Uterus (tissue), 4 donors: ENCODE data around the gene CAB39L. TPM values are rescaled to one million over a fixed set of nuclear protein-coding genes. Genes with fewer than 3 reads are reported as not detected.

ENCODE experiments used
- DNase-seq, 2 donors: peaks; one replicate each; pipeline ENCODE4 v3.0.0-alpha.2; 2019 to 2020
- H3K27ac ChIP-seq, 2 donors: fragments of 200-600 bp; sonication (generic); 1 replicate in 1 of 2; 2 replicates in 1 of 2; pipeline ENCODE4 v1.5.1; 2016 to 2018
- H3K27me3 ChIP-seq, 2 donors: fragments of 200-600 bp; sonication (generic); one replicate each; pipeline ENCODE4 v1.5.1; 2018 to 2019; ENCODE audit warnings: control low read depth in 1 of 2
- H3K36me3 ChIP-seq, 2 donors: fragments of 200-600 bp; sonication (generic); one replicate each; pipeline ENCODE4 v1.5.1; 2019; ENCODE audit warnings: control low read depth in 1 of 2
- H3K4me1 ChIP-seq, 2 donors: fragments of 200-600 bp; sonication (generic); one replicate each; pipeline ENCODE4 v1.5.1; 2018 to 2019; ENCODE audit warnings: control low read depth in 1 of 2
- H3K4me3 ChIP-seq, 2 donors: fragments of 200-600 bp; sonication (generic); 1 replicate in 1 of 2; 2 replicates in 1 of 2; pipeline ENCODE4 v1.5.1; 2018 to 2019; ENCODE audit warnings: mild to moderate bottlenecking in 1 of 2
- H3K9me3 ChIP-seq, 2 donors: fragments of 200-600 bp; sonication (generic); one replicate each; pipeline ENCODE4 v1.5.1; 2019; ENCODE audit warnings: control low read depth in 1 of 2
- POLR2A ChIP-seq, 2 donors: fragments of 450-650 bp; IDR thresholded peaks; one replicate each; pipeline ENCODE4 v1.6.1; 2016; ENCODE audit warnings: antibody characterized with exemption in 2 of 2, mild to moderate bottlenecking in 1 of 2, moderate library complexity in 1 of 2
- intact Hi-C: fragments of 100-400 bp; cut with DNase I; formaldehyde crosslinking; loops from one replicate; pipeline ENCODE4 v1.15.1; 2023; ENCODE audit warnings: low total_unique reads
- total RNA-seq, 4 donors: library from RNA; depleted of rRNA in 3 of 4; stranded (reverse); fragments of >200 nt in 3 of 4; gene quantifications; one replicate each; pipeline versions ENCODE4 v1.1.0 to v1.2.4, GENCODE V29; 2014 to 2023
- TF ChIP-seq, protein P1 (sequence below), 4 experiments: fragments of 200-600 bp in 2 of 4; fragments of 450-650 bp in 2 of 4; sonication (generic) in 2 of 4; IDR thresholded peaks; one replicate each; pipeline ENCODE4 v1.5.1; 2016 to 2019; ENCODE audit warnings: antibody characterized with exemption in 4 of 4, mild to moderate bottlenecking in 2 of 4, moderate library complexity in 1 of 4
- donor health status: DM: yes; HTN: yes; CAD: no.

Gene CAB39L
- total RNA-seq, 4 donors from 2014 or later: 12.0 to 24.7 (median 18.5) TPM

DNA sequence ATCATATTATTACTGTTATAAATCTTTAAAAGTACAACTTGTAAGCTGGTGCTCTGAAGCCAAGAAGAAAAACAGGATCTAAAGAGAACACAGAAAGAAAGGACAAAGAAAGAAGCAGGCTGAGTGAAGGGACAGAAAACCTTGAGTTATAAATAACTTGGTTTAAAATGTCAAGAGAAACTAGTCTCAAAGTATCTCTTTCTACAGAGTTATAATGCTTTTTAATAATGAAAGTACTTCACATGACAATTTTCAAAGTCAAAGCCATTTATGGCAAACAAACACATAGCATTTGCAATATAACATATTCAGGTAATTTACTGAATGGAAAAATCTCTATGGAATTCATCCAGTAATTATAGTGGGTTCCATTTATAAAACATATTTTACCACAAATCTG lies 33.4 kb downstream of the CAB39L start:
- H3K27me3 ChIP-seq: no peaks in the 10 kb centered on the region
- H3K27ac ChIP-seq: no peak overlapping the region
- no peak for DNase-seq

GRCh38 chr13:49410006-49410405 lies 33.9 kb downstream of the CAB39L start:
- H3K4me3 ChIP-seq: no peak overlapping the region
- H3K4me1 ChIP-seq: no peaks in the 10 kb centered on the region
- DNase-seq: no peak
- intact Hi-C loops: no loop called here
- H3K36me3 ChIP-seq: no peaks in the 10 kb centered on the region
- peaks cover 0 to under 1% of the 10 kb centered on the region in 2 donors for H3K9me3 ChIP-seq
- H3K27me3 ChIP-seq: no peaks in the 10 kb centered on the region
- H3K27ac ChIP-seq: no peak overlapping the region
- TF ChIP-seq, protein P1, sequence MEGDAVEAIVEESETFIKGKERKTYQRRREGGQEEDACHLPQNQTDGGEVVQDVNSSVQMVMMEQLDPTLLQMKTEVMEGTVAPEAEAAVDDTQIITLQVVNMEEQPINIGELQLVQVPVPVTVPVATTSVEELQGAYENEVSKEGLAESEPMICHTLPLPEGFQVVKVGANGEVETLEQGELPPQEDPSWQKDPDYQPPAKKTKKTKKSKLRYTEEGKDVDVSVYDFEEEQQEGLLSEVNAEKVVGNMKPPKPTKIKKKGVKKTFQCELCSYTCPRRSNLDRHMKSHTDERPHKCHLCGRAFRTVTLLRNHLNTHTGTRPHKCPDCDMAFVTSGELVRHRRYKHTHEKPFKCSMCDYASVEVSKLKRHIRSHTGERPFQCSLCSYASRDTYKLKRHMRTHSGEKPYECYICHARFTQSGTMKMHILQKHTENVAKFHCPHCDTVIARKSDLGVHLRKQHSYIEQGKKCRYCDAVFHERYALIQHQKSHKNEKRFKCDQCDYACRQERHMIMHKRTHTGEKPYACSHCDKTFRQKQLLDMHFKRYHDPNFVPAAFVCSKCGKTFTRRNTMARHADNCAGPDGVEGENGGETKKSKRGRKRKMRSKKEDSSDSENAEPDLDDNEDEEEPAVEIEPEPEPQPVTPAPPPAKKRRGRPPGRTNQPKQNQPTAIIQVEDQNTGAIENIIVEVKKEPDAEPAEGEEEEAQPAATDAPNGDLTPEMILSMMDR (IDR thresholded peaks at IDR 0.05): no peak

More for the DNA sequence above, 33.4 kb downstream of the CAB39L start:
- no peaks in the 10 kb centered on the region for H3K4me1 ChIP-seq
- H3K9me3 ChIP-seq: no peaks in the 10 kb centered on the region
- TF ChIP-seq, protein P1 (IDR thresholded peaks at IDR 0.05): no peak
- no peak for TF ChIP-seq POLR2A (IDR thresholded peaks at IDR 0.05)
- no peaks in the 10 kb centered on the region for H3K36me3 ChIP-seq
- intact Hi-C loops: no loop called here
- no peak overlapping the region for H3K4me3 ChIP-seq

DNA sequence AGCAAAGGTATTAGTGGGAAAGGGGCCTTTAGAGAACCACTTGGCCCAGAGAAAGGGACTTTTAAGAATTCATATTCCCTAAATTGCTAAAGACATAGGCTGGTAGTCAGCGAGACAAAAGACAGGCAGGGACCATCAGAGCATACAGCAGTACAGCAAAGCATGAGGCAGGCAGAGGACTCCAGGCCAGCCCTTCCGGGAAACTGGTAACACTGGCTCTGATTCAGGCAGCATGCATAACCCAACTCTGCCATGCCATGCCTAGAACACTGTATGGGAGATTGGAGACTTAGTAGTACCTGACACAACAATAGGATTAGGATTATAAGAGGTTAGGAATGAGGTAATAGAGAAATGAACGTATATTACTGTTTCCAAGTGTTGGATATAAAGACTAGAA lies 34.9 kb downstream of the CAB39L start:
- Histone ChIP-seq H3K4me3 (no peak overlapping the region), H3K27ac (no peak overlapping the region), H3K36me3 (no peaks in the 10 kb centered on the region), H3K9me3 (peaks cover 0 to 7% of the 10 kb centered on the region in 2 donors), H3K27me3 (no peaks in the 10 kb centered on the region), H3K4me1 (no peaks in the 10 kb centered on the region)
- no peak for DNase-seq
- intact Hi-C loops: no loop called here
- TF ChIP-seq, protein P1 (IDR thresholded peaks at IDR 0.05): no peak
- TF ChIP-seq POLR2A (IDR thresholded peaks at IDR 0.05): no peak

DNA sequence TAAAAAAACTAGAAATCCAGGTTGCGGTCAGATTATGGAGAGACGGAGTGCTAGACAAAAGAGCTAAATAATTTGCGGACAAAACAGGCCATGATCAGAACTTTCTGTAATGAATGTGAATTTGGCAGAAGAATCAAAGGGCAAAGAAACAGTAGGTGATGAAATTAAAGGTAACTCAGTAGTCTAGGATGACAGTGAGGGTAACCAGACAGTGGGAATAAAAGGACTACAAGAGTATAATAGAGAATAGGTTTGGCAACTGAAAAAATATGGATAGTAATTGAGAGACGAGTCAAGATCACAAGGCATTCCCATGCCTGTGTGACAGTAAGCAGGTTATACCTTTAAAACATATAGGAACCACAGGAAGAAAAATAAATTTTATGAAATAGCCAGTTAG lies 35.9 kb downstream of the CAB39L start:
- TF ChIP-seq POLR2A (IDR thresholded peaks at IDR 0.05): no peak
- TF ChIP-seq, protein P1 (IDR thresholded peaks at IDR 0.05): no peak
- DNase-seq: no peak
- intact Hi-C loops: no loop called here

DNA sequence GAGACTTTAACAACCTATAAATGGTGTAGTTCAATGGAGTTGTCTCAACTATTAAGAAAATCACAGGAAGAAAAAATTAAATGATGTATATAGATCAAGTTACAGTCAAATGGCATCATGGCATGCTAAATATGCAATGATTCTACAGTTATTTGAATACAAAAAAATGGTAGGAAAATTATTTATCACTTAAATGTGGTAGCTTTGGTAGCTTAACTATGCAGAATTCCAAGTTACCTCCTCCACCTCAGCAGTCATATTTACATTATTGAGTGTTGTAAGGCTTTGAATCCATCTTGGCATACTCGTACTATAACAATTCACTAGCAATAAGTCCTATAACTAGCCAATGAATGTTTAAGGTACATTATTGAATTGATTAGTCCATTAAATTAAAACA lies 36.8 kb downstream of the CAB39L start:
- H3K36me3 ChIP-seq: no peaks in the 10 kb centered on the region
- no peak overlapping the region for H3K4me3 ChIP-seq
- peaks cover 0 to 7% of the 10 kb centered on the region in 2 donors for H3K9me3 ChIP-seq
- no peak overlapping the region for H3K27ac ChIP-seq
- H3K4me1 ChIP-seq: no peaks in the 10 kb centered on the region
- intact Hi-C loops: no loop called here
- no peaks in the 10 kb centered on the region for H3K27me3 ChIP-seq
- DNase-seq: no peak
- TF ChIP-seq POLR2A (IDR thresholded peaks at IDR 0.05): no peak
- TF ChIP-seq, protein P1 (IDR thresholded peaks at IDR 0.05): no peak

More for the DNA sequence above, 35.9 kb downstream of the CAB39L start:
- Histone ChIP-seq H3K9me3 (peaks cover 0 to 7% of the 10 kb centered on the region in 2 donors), H3K36me3 (no peaks in the 10 kb centered on the region), H3K4me1 (no peaks in the 10 kb centered on the region), H3K27me3 (no peaks in the 10 kb centered on the region), H3K4me3 (no peak overlapping the region), H3K27ac (no peak overlapping the region)
